WTC11 (cell line): Measurements from ENCODE around the gene CXorf38.

Experiments
- ESRRA ChIP-seq: sonication (generic); formaldehyde crosslinking; IDR thresholded peaks from 2 replicates; pipeline ENCODE4 v1.8.1; 2022; ENCODE audit warnings: mild to moderate bottlenecking, missing genetic modification reagents, borderline replicate concordance
- KAT7 ChIP-seq: sonication (generic); formaldehyde crosslinking; IDR thresholded peaks from 2 replicates; pipeline ENCODE4 v1.8.1; 2023; ENCODE audit warnings: missing genetic modification reagents, mild to moderate bottlenecking, borderline replicate concordance
- MXD4 ChIP-seq: fragments of 250-450 bp; sonication (Bioruptor Pico); IDR thresholded peaks from 2 replicates; pipeline ENCODE4 v1.8.0; 2021; ENCODE audit warnings: mild to moderate bottlenecking, moderate library complexity, borderline replicate concordance
- SOX15 ChIP-seq: fragments of 250-450 bp; sonication (Bioruptor Pico); IDR thresholded peaks from 2 replicates; pipeline ENCODE4 v1.9.0; 2021; ENCODE audit warnings: mild to moderate bottlenecking
- SP1 ChIP-seq: sonication (generic); formaldehyde crosslinking; conservative IDR thresholded peaks from 2 replicates; pipeline ENCODE4 v1.8.1; 2022; ENCODE audit warnings: missing genetic modification reagents
- TCF7 ChIP-seq: sonication (generic); formaldehyde crosslinking; IDR thresholded peaks from 2 replicates; pipeline ENCODE4 v1.8.0; 2022; ENCODE audit warnings: mild to moderate bottlenecking, low read depth, missing genetic modification reagents, moderate library complexity
- ZNF671 ChIP-seq: fragments of 250-450 bp; sonication (Bioruptor Pico); IDR thresholded peaks from 2 replicates; pipeline ENCODE4 v1.8.0; 2021; ENCODE audit warnings: mild to moderate bottlenecking
- TF ChIP-seq, protein P1 (sequence below): fragments of 200-600 bp; IDR thresholded peaks from 2 replicates; pipeline ENCODE4 v1.8.0; 2022; ENCODE audit warnings: antibody characterized with exemption
- TF ChIP-seq, protein P2 (sequence below): sonication (generic); formaldehyde crosslinking; IDR thresholded peaks from 2 replicates; pipeline ENCODE4 v1.8.0; 2022; ENCODE audit warnings: mild to moderate bottlenecking, missing genetic modification reagents
- TF ChIP-seq, protein P3 (sequence below): sonication (generic); formaldehyde crosslinking; IDR thresholded peaks from 2 replicates; pipeline ENCODE4 v1.8.0; 2022; ENCODE audit warnings: mild to moderate bottlenecking, missing genetic modification reagents

DNA sequence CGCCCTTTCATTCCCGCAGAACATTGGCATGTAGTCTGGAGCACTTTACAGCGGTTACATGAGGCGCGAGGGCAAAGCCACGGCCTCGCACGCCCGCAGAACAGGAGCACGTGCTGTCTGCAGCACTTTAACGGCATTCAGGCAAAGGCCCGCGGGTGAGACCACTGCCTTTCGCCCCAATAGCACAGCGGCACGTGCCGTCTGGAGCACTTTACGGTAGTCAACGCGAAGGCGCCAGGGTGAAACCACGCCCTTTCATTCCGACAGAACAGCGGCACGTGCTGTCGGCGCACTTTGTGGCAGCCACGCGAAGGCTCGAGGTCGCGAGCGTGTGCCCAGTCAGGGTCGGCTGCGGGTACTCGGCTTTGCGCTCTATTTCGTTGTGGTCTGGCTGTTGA lies 24.2 kb downstream of the CXorf38 start, which contains the start of gene MPC1L:
- no peak for TF ChIP-seq MXD4 (CRISPR knock-in tag)
- no peak for TF ChIP-seq ESRRA (CRISPR knock-in tag)
- no peak for TF ChIP-seq ZNF671 (CRISPR knock-in tag)
- TF ChIP-seq, protein P1, sequence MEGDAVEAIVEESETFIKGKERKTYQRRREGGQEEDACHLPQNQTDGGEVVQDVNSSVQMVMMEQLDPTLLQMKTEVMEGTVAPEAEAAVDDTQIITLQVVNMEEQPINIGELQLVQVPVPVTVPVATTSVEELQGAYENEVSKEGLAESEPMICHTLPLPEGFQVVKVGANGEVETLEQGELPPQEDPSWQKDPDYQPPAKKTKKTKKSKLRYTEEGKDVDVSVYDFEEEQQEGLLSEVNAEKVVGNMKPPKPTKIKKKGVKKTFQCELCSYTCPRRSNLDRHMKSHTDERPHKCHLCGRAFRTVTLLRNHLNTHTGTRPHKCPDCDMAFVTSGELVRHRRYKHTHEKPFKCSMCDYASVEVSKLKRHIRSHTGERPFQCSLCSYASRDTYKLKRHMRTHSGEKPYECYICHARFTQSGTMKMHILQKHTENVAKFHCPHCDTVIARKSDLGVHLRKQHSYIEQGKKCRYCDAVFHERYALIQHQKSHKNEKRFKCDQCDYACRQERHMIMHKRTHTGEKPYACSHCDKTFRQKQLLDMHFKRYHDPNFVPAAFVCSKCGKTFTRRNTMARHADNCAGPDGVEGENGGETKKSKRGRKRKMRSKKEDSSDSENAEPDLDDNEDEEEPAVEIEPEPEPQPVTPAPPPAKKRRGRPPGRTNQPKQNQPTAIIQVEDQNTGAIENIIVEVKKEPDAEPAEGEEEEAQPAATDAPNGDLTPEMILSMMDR, result no peak
- no peak for TF ChIP-seq SOX15
- no peak for TF ChIP-seq SP1 (CRISPR knock-in tag)
- no peak for TF ChIP-seq TCF7
- TF ChIP-seq, protein P2, sequence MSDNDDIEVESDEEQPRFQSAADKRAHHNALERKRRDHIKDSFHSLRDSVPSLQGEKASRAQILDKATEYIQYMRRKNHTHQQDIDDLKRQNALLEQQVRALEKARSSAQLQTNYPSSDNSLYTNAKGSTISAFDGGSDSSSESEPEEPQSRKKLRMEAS (CRISPR knock-in tag), result no peak
- TF ChIP-seq, protein P3, sequence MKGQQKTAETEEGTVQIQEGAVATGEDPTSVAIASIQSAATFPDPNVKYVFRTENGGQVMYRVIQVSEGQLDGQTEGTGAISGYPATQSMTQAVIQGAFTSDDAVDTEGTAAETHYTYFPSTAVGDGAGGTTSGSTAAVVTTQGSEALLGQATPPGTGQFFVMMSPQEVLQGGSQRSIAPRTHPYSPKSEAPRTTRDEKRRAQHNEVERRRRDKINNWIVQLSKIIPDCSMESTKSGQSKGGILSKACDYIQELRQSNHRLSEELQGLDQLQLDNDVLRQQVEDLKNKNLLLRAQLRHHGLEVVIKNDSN (CRISPR knock-in tag), result no peak
- no peak for TF ChIP-seq KAT7 (CRISPR knock-in tag)
